Stimulated activated CD4-positive, alpha-beta T cell treated with anti-CD3 and anti-CD28 coated beads, Interleukin-4, amount 100 ng/mL, for 24 hours (primary cell): ENCODE results near the gene GPR148.

Experiments used
- DNase-seq: peaks from one replicate; pipeline ENCODE4 v3.0.0-alpha.2; 2020

The GPR148 gene

GRCh38 chr2:130778781-130779180 is 49.9 kb downstream of the GPR148 start:
- no peak for DNase-seq
